ENCODE measurements around the gene TMPRSS13.

GRCh38 chr11:117927926-117928325, 1.3 kb downstream of the TMPRSS13 start:
- no peak for TF ChIP-seq POLR2A (IDR thresholded peaks at IDR 0.05)
- no peak for TF ChIP-seq CTCF (IDR thresholded peaks at IDR 0.05)
